Fibroblast of lung (primary cell): Measurements from ENCODE around the gene GPRIN3. TPM values are rescaled to one million over a fixed set of nuclear protein-coding genes. Genes with fewer than 3 reads are reported as not detected.

Experiments
- DNase-seq, 2 donors: peaks; one replicate each; pipeline versions ENCODE4 v3.0.0 to v3.0.0-alpha.2; 2010; ENCODE audit warnings: low read depth in 2 of 2
- H2AFZ ChIP-seq: 2 replicates; pipeline ENCODE4 v1.5.1; 2012; ENCODE audit warnings: low read length, control low read depth, inconsistent platforms
- H3K27ac ChIP-seq: 2 replicates; pipeline ENCODE4 v1.5.1; 2011; ENCODE audit warnings: low read length, control low read depth; ENCODE audit not compliant: insufficient read depth
- H3K27me3 ChIP-seq: 2 replicates; pipeline ENCODE4 v1.5.1; 2011; ENCODE audit warnings: mild to moderate bottlenecking, low read length; ENCODE audit not compliant: control insufficient read depth, insufficient read depth
- H3K36me3 ChIP-seq: 2 replicates; pipeline ENCODE4 v1.5.1; 2011; ENCODE audit warnings: low read length; ENCODE audit not compliant: control insufficient read depth, insufficient read depth
- H3K4me1 ChIP-seq: 2 replicates; pipeline ENCODE4 v1.5.1; 2011; ENCODE audit warnings: low read length; ENCODE audit not compliant: control insufficient read depth, insufficient read depth; ENCODE audit errors: extremely low read depth
- H3K4me2 ChIP-seq: 2 replicates; pipeline ENCODE4 v1.5.1; 2011; ENCODE audit warnings: low read length, control low read depth; ENCODE audit not compliant: insufficient read depth; ENCODE audit errors: extremely low read depth
- H3K4me3 ChIP-seq, 4 experiments: fragments of 200-600 bp in 1 of 4; sonication (generic) in 1 of 4; replicated peaks in 1 of 4; 2 replicates each; pipeline ENCODE4 v1.5.1; 2011 to 2016; ENCODE audit warnings: low read length in 4 of 4, low read depth in 3 of 4, mild to moderate bottlenecking in 3 of 4, control low read depth in 2 of 4, inconsistent platforms in 1 of 4, mixed read lengths in 1 of 4; ENCODE audit not compliant: insufficient read depth in 1 of 4; ENCODE audit errors: control extremely low read depth in 1 of 4
- H3K79me2 ChIP-seq: 2 replicates; pipeline ENCODE4 v1.5.1; 2012; ENCODE audit warnings: mild to moderate bottlenecking, low read length, inconsistent platforms; ENCODE audit not compliant: control insufficient read depth, insufficient read depth
- H3K9ac ChIP-seq: 2 replicates; pipeline ENCODE4 v1.5.1; 2011; ENCODE audit warnings: mild to moderate bottlenecking, low read length, control low read depth; ENCODE audit not compliant: insufficient read depth
- H3K9me3 ChIP-seq: 2 replicates; pipeline ENCODE4 v1.5.1; 2012; ENCODE audit warnings: low read depth, low read length; ENCODE audit not compliant: control insufficient read depth, insufficient read depth
- H4K20me1 ChIP-seq: 2 replicates; pipeline ENCODE4 v1.5.1; 2011; ENCODE audit warnings: low read length; ENCODE audit not compliant: control insufficient read depth, insufficient read depth; ENCODE audit errors: extremely low read depth
- EZH2 ChIP-seq: IDR thresholded peaks from 2 replicates; pipeline ENCODE4 v1.5.1; 2012; ENCODE audit warnings: low read length, control low read depth, mild to moderate bottlenecking; ENCODE audit errors: missing control alignments
- polyA plus RNA-seq, 2 donors: library from polyadenylated mRNA; depleted of rRNA in 1 of 2; stranded (reverse) in 1 of 2; unstranded in 1 of 2; fragments of >200 nt; gene quantifications; 2 replicates each; pipeline ENCODE4 v1.2.1, GENCODE V29; 2011 to 2012; ENCODE audit warnings: missing spikeins in 1 of 2
- total RNA-seq: library from RNA; depleted of rRNA; stranded (reverse); fragments of >200 nt; gene quantifications from 2 replicates; pipeline ENCODE4 v1.2.1, GENCODE V29; 2014
- TF ChIP-seq, protein P1 (sequence below), 2 donors: IDR thresholded peaks in 1 of 2; conservative IDR thresholded peaks in 1 of 2; 1 replicate in 1 of 2; 2 replicates in 1 of 2; pipeline ENCODE4 v1.5.1; 2011 to 2012; ENCODE audit warnings: low read length in 2 of 2, control low read depth in 1 of 2, inconsistent platforms in 1 of 2, low read depth in 1 of 2, mild to moderate bottlenecking in 1 of 2

The GPRIN3 gene
- total and polyA plus RNA-seq, 2 donors (not counting 1 experiment from before 2014, with no cell fraction given) = under 0.01 to 0.01 TPM

DNA sequence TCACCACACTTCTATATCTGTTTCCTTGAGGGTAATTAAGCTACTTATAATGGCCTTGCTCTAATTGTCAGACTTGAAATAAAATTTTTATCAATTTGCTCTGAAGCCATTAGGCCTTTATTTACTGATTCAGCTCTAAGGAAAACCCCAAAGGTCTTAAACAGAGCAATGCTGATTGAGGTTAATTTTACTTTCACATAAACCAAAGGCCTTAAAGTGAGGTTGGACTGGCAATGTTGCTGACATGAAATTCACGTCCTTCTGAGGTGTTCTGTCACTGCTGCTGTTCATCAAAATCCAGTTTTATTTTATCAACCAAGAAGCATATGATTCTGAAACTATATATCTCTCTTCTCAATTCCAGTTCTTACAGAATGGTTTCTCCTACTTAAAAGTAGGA lies 21.7 kb upstream of the GPRIN3 start:
- Histone ChIP-seq H3K27ac (no peak overlapping the region), H3K36me3 (no peaks in the 10 kb centered on the region), H3K4me1 (no peaks in the 10 kb centered on the region), H3K4me2 (no peak overlapping the region), H3K79me2 (no peaks in the 10 kb centered on the region), H3K9me3 (no peaks in the 10 kb centered on the region), H3K27me3 (no peaks in the 10 kb centered on the region), H3K9ac (no peak overlapping the region), H4K20me1 (no peaks in the 10 kb centered on the region), H2AFZ (no peak overlapping the region), H3K4me3 (no peak overlapping the region)
- no peak for DNase-seq
- TF ChIP-seq, protein P1, sequence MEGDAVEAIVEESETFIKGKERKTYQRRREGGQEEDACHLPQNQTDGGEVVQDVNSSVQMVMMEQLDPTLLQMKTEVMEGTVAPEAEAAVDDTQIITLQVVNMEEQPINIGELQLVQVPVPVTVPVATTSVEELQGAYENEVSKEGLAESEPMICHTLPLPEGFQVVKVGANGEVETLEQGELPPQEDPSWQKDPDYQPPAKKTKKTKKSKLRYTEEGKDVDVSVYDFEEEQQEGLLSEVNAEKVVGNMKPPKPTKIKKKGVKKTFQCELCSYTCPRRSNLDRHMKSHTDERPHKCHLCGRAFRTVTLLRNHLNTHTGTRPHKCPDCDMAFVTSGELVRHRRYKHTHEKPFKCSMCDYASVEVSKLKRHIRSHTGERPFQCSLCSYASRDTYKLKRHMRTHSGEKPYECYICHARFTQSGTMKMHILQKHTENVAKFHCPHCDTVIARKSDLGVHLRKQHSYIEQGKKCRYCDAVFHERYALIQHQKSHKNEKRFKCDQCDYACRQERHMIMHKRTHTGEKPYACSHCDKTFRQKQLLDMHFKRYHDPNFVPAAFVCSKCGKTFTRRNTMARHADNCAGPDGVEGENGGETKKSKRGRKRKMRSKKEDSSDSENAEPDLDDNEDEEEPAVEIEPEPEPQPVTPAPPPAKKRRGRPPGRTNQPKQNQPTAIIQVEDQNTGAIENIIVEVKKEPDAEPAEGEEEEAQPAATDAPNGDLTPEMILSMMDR (conservative IDR thresholded peaks at IDR 0.05 in 1 of 2, IDR thresholded peaks at IDR 0.05 in 1 of 2; ENCODE audit: low read depth in 1 of 2, low read length in 2 of 2) = no peak
- no peak for TF ChIP-seq EZH2

DNA sequence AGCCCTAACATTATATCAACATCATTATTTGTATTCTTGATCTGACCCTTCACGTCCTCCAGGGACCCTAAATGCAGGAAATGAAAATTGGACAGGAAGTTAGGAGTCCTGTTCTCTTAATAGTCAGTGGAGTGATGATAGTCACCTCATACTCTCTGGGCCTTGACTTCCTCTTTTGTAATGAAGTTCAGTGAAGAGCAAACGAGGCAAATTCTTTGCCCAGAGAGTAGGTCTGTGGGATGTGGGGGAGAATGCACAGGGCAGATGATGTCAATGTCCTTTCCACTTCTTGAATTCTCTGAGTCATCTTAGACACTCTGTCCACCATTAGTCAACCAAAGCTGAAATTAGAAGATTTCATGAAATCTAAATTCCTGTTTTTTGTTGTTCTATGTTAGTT lies 17.1 kb upstream of the GPRIN3 start:
- no peaks in the 10 kb centered on the region for H4K20me1 ChIP-seq
- H3K4me1 ChIP-seq = no peaks in the 10 kb centered on the region
- H3K9ac ChIP-seq = no peak overlapping the region
- H3K27ac ChIP-seq = no peak overlapping the region
- H2AFZ ChIP-seq = no peak overlapping the region
- H3K4me3 ChIP-seq = no peak overlapping the region
- TF ChIP-seq, protein P1 (conservative IDR thresholded peaks at IDR 0.05 in 1 of 2, IDR thresholded peaks at IDR 0.05 in 1 of 2; ENCODE audit: low read depth in 1 of 2, low read length in 2 of 2) = no peak
- TF ChIP-seq EZH2 = no peak
- no peaks in the 10 kb centered on the region for H3K9me3 ChIP-seq
- H3K79me2 ChIP-seq = no peaks in the 10 kb centered on the region
- peak in 1 of 2 donors; percentile 60 for DNase-seq
- H3K27me3 ChIP-seq = no peaks in the 10 kb centered on the region
- H3K36me3 ChIP-seq = no peaks in the 10 kb centered on the region
- no peak overlapping the region for H3K4me2 ChIP-seq

DNA sequence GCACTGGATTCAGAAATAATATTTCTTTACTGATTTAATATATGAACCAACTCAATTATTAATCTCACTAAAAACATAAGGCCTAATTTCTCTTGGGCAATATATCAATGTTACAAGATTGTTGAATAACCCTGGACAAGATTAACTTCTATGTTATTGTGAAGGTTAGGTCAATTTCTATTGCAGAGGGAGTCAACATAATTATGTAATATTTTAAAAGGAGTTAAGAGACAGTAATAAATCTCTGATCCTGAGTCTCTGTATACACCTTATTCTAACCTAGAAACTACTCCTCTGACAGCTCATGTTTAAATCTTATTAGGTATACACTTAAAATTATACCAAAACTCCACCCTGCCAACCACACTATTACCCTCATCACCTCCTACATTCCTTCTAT lies 15.1 kb upstream of the GPRIN3 start:
- Histone ChIP-seq H4K20me1 (no peaks in the 10 kb centered on the region), H2AFZ (no peak overlapping the region), H3K9ac (no peak overlapping the region), H3K27me3 (no peaks in the 10 kb centered on the region), H3K79me2 (no peaks in the 10 kb centered on the region), H3K4me2 (no peak overlapping the region), H3K4me3 (no peak overlapping the region), H3K9me3 (no peaks in the 10 kb centered on the region), H3K36me3 (no peaks in the 10 kb centered on the region), H3K4me1 (no peaks in the 10 kb centered on the region), H3K27ac (no peak overlapping the region)
- TF ChIP-seq EZH2 = no peak
- TF ChIP-seq, protein P1 (conservative IDR thresholded peaks at IDR 0.05 in 1 of 2, IDR thresholded peaks at IDR 0.05 in 1 of 2; ENCODE audit: low read depth in 1 of 2, low read length in 2 of 2) = no peak
- DNase-seq = no peak
